Kidney glomerular epithelial cell (primary cell): ENCODE measurements around the gene CHMP6.
A peak's percentile ranks its signal among the peaks of the same experiment; 100 is the strongest.

Experiments
- DNase-seq: peaks from one replicate; lab custom pipeline; 2025; lab: John Stamatoyannopoulos, UW

The CHMP6 gene

DNA sequence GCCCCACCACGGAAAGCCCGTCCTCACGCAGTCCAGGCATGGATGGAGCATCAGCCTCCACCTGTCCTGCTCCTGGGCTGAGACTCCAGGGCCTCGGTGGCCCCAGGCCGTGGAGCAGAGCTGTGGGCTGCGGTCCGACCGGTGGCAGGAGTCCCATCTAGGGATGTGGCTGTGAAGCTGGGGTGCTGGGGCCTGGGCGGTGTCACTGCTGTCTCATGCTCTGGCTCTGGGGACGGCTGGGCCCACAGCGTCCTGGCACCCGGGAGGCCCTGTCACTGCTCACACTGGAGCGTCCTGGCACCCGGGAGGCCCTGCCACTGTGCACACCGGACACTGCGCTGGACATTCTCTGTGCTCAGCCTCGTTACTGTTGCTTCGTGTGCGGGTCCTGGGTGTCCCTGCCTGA, 51.7 kb downstream of the CHMP6 start:
- no peak for DNase-seq

DNA sequence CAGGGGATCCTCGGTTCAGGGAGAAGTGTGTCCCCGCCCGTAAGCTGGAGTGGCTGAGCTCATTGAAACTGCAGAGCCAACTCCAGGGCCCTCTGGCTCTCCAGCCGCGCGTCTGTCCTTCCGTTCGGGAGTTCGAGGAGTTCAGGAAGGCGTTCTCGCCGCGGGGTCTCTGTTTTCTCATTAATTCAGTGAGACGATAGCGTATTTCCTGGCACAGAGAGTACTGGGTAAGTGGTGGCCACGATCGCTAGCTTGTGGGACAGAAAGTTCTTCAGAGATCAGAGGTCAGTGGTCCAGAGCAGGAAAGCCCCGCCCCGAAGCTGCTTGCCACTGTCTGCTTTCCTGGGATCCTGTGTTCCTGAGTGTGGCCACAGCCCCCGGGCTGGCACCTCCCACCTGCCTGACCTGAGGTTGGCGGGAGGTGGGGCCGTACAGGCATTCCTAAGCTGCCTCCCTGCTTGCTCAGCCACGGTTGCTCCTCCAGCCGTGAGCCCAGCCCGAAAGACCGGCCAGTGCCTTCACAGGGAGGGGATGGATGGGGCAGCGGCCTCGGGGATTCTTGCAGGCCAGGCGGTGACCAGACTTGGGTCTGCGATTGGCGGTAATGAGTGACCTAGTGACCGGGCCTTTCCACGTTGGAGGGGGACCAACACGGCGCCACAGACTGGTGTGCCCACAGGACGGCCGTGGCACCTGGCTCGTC, 52.2 kb downstream of the CHMP6 start:
- DNase-seq: peak; percentile 92

DNA sequence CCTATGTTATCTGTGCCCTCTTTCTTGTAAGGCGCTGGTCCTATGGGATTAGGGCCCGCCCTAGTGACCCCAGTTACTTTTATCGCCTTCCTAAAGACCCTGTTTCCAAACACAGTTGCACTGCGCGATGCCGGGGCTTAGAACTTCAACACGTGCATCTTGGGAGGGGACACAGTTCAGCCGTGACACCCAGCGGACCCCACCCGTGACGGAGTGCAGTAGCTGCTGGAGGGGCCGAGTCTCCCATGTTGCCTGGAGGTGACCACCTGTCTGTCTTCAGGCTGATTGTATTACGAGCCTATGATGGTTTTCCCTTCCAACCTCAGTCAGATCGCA, 52.8 kb downstream of the CHMP6 start:
- no peak for DNase-seq

DNA sequence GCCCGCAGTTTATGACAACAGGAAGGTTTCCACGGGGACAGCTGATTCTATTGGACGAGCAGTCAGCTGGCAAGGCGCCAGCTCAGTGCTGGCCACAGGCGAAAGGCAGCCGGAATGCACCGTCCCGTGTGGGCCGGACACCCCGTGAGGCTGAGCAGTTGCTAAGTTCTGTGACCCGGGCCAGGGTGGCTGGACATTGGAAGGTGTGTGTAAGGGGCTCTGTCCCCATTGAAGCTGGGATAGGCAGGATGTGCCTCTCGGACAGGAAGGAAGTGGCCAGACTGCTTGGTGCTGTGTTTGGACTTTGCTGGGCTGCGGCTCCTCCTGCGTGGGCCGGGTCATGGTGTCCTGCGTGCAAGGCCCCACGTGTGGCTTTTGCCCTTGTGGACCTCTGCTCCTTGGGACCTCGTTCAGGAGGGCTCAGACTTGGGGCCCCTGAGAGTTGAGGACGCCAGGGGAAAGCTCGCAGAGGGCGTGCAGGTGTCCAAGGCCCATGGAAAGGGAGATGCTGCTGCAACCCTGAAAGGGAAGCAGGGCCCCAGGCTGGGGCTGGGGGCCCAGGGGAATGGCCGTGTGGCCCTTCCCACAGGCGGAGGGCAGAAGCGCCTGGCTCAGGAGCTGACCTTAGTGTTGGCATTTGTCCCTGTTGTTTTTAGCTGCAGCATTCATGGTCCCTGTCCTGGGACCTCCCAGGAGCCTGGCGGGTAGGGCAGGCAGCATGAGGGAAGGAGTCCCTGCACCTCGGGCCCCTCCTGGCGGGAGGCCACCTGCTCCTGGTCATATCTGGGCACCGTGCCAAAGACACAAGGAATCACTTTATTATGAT, 53.3 kb downstream of the CHMP6 start:
- peak; percentile 72 for DNase-seq

DNA sequence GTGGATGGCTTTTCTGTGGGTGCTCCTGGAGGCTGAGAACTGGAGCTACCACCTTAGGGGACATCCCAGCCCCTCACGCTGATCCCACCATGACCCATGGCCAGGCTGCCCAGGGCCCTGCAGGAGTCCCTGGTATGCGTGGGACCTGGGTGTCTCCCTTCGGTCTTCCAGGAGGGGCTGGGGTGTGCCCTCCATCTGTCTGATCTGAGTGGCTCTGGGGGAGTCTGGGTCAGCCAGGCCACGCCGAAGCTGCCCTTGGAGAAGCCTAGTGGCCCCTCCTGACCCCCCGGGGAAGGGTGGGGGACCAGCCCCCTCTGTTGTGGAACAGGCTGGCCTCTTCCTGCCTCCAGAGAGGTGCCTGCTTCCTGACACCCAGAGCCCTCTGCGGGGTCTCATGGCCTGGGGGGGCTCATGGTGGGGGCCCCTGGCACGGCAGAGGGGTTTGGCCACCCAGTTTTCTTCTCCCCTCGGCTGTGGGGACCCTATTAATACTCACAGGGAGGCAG, 54.0 kb downstream of the CHMP6 start:
- no peak for DNase-seq

DNA sequence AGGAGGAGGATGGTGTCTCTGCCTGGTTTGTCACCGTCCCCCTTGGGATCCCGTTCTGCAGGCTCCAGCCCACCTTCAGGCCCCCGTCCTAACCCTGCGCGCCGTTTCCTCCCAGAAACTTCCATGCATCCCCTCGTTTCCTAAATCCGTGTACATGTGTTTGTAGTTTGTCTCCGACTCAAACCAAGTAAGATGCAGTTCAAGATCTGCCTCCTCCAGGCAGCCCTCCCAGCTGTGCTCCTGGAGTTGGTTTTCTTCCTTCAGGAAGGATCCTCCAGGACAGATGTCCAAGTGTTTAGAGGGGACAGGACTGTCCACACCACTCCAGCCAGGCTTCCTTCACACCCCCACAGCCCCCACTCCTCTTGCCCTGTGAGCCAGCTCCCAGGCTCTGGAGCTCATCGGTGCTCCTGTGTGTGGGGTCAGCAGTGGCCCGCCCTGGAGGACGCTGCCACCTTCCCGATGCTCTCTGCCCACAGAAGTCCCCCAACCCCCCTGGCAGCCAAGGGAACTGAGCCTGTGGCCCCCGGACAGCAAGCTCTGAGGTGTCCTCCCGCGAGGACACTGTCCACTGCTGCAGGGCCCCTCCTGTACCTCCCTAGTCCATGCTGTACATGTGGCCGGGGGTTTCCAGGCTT, 54.6 kb downstream of the CHMP6 start:
- no peak for DNase-seq

DNA sequence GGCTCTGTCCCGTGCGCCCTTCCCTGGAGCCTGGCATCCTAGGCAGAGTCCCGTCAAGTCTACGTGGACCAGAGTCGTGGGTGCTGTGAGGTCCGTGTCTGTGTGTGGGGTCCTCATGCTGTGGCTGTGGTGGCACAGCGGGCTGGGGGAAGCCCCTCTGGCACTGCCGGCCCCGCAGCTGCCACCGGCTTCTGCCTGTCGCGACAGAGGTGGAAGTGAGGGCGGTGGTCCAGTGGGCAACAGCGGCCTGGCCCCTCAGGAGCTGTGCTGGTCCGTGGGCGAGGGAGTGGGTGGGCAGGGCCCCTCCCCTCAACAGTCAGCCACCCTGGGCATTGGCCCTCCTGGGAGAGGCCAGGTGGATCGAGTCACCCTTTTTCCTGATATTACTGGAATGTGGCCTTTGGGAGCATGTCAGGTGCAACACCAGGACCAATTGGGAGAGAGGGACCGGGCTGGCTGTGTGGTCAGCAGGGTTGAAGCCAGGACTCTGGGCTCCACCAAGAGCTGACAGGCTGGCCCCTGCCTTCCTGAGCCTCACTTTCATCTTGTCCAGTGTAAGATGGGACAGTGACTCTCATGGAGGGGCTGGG, 55.2 kb downstream of the CHMP6 start:
- DNase-seq: no peak

DNA sequence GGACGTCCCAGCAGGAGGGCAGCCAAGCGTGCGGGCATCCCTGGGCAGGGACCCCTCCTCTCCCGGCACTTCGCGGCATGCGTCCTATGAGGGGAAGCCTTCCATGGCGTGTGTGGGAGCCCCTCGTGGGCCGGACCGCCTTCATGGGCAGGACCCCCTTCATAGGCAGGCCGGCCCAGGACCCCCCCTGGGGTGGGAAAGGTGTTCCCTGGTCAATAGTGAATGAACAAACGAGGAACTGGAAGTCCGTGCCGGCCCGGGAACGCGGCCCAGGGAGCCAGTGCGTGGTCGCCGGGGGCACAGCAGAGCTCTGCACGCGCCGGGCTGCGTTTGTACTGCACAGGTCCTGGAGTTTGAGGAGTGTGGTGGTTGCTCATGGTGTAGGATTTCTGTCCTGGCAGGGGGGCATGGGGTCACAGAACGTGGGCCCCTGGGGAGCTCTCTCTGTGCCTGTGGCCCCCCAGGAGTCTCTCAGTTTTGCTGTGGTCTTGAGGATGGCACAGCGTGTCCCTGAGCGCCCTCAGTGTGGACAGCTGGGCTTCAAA, 57.3 kb downstream of the CHMP6 start:
- no peak for DNase-seq

DNA sequence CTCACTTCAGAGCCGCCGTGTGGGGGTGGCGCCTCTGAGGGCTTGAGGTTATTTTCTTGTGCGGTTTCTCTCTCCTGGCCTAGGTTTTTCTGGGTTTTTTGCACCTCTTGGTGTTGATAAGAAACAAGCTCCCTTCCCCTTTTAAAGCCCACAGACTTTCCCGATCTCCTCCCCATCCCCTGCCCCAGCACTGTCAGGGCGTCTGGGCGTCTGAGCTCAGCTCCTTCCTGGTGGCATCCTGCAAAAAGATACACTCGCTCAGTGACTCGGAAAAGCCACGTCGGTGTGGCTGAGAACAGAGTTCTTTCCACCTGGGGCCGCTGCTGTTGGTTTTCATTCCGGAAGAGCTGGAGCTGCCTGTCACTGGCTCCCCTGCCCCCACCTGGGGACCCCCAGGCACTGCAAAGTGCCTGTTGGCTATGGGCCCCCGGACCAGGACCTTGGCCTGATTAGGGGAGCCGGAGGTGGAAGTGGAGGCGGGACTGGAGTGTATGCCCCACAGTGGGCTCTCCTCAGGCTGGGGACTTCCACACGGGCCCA, 57.8 kb downstream of the CHMP6 start:
- DNase-seq: peak; percentile 46
